Choroid plexus epithelial cell (primary cell): Measurements from ENCODE around the gene HMCN1.
"Not testable (repeated sequence)": the region's sequence is repeated elsewhere in the genome, so short reads cannot be mapped to it uniquely, and the experiment has no call there.

Experiments used
- DNase-seq: peaks from one replicate; pipeline ENCODE4 v3.0.0-alpha.2; 2010; ENCODE audit warnings: low read depth
- H3K4me3 ChIP-seq: 2 replicates; pipeline ENCODE4 v1.5.1; 2011; ENCODE audit warnings: low read depth, mild to moderate bottlenecking, control low read depth, low read length, moderate library complexity
- CTCF ChIP-seq: conservative IDR thresholded peaks from 2 replicates; pipeline ENCODE4 v1.5.1; 2011; ENCODE audit warnings: low read depth, mild to moderate bottlenecking, control low read depth, inconsistent platforms, low read length, moderate library complexity

The HMCN1 gene

GRCh38 chr1:185767508-185768120 is 33.4 kb downstream of the HMCN1 start:
- no peak for TF ChIP-seq CTCF
- DNase-seq: peak; percentile 13

DNA sequence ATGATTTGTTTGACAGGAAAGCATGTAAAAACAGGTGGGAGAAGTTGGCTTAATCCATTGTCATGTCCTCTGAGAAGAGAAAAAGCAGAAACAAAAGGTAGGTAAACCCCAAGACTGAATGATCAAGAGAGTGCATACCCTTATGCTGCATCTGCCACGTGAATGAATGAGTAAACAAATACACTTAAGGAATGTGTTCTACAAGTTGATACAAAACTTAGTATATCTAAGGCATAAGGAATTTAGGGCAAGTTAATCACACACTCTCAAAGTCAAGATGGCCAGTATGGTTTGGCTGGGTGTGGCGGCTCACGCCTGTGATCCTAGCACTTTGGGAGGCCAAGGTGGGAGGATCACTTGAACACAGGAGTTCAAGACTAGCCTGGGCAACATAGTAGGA is 34.2 kb downstream of the HMCN1 start:
- H3K4me3 ChIP-seq: no peak overlapping the region
- DNase-seq: no peak
- no peak for TF ChIP-seq CTCF

More at GRCh38 chr1:185767508-185768120, 33.4 kb downstream of the HMCN1 start:
- H3K4me3 ChIP-seq: no peak overlapping the region

- H3K4me3 ChIP-seq: no peak overlapping the region
- DNase-seq: no peak
- TF ChIP-seq CTCF: no peak
Measured at GRCh38 chr1:185769136-185769535, 34.9 kb downstream of the HMCN1 start.

DNA sequence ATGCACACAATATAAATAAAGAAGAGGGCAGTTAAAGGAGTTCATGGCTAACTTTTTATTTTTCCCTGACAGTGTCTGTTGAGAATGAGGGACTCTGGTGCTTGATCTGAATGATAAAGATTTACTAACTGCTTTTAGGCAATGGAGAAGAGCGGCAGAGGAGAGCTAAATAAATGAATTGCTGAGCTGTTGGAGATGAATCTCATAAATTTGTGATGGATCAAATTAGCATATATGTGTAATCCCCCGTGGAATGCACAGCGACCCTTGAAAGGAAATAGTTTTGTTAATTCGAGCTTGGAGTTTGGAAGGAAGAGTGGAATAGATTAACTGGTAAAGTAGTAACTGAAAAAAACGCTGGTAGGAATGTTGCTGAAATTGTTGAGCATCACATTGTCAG is 40.2 kb downstream of the HMCN1 start:
- no peak for DNase-seq
- H3K4me3 ChIP-seq: no peak overlapping the region
- TF ChIP-seq CTCF: no peak

DNA sequence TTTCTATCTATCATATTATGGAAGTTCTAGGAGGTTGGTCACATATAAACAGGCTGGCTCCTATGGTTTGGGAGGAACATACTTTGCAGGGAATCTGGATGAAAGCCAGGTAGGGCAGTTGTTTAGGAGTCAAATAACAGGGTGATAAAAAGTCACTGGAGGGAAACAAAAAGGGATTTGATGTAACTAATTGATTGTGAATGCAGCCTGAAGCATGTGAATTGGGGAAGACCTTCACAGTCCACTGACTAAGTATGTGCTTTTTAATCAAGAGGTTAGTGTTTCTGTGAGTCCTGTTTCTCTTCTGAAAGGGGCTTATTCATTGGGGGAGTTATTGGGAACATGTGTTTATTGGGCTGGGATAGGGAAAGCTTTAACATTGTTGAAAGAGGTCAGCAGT is 41.3 kb downstream of the HMCN1 start:
- no peak for TF ChIP-seq CTCF
- no peak for DNase-seq
- no peak overlapping the region for H3K4me3 ChIP-seq

- DNase-seq: no peak
- no peak overlapping the region for H3K4me3 ChIP-seq
- TF ChIP-seq CTCF: no peak
Measured at GRCh38 chr1:185776522-185776921, 42.3 kb downstream of the HMCN1 start.

GRCh38 chr1:185783860-185784259 is 49.7 kb downstream of the HMCN1 start:
- not testable (repeated sequence) for H3K4me3 ChIP-seq, DNase-seq

DNA sequence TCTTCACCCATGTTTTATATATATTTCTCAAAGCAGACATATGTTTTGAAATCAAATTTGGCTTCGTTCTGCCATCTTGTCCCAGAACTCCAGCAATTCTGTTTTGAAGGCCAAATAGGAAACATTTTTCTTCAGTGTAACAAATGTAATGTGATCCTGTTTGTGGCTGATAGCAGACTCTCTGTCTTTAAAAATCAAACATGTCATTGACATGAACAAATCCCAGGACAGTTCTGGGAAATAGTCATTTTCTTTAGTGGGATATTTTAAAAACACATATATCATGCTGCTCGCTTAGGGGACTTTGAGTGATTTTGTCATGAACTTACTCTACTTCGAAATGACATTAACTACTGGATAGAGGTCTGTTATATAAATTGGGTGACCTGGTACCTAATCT is 51.4 kb downstream of the HMCN1 start:
- TF ChIP-seq CTCF: no peak
- DNase-seq: no peak
- no peak overlapping the region for H3K4me3 ChIP-seq
